VCaP (cell line): ENCODE results near the gene GBGT1.

ENCODE experiments used
- H3K27ac ChIP-seq: fragments of 450-650 bp; 2 replicates; pipeline ENCODE4 v1.5.1; 2017
- CTCF ChIP-seq: fragments of 450-650 bp; conservative IDR thresholded peaks from 2 replicates; pipeline ENCODE4 v1.5.1; 2017; ENCODE audit warnings: mild to moderate bottlenecking, moderate library complexity

GBGT1 gene

GRCh38 chr9:133107245-133107722 lies 56.4 kb downstream of the GBGT1 start:
- TF ChIP-seq CTCF: no peak
- H3K27ac ChIP-seq: no peak overlapping the region

- no peak for TF ChIP-seq CTCF
- no peak overlapping the region for H3K27ac ChIP-seq
Observed at GRCh38 chr9:133106511-133107244, 57.0 kb downstream of the GBGT1 start.

- no peak for TF ChIP-seq CTCF
- no peak overlapping the region for H3K27ac ChIP-seq
Observed at GRCh38 chr9:133105461-133105770, 58.3 kb downstream of the GBGT1 start.

- H3K27ac ChIP-seq: no peak overlapping the region
- TF ChIP-seq CTCF: no peak
Observed at GRCh38 chr9:133104718-133105460, 58.8 kb downstream of the GBGT1 start.

GRCh38 chr9:133103987-133104505 lies 59.7 kb downstream of the GBGT1 start:
- TF ChIP-seq CTCF: no peak
- H3K27ac ChIP-seq: no peak overlapping the region

- TF ChIP-seq CTCF: peak; percentile 93
- H3K27ac ChIP-seq: no peak overlapping the region
Observed at GRCh38 chr9:133103183-133103986, 60.3 kb downstream of the GBGT1 start.
